Measurements from ENCODE around the gene SLC35F5. TPM values are rescaled to one million over a fixed set of nuclear protein-coding genes. Genes with fewer than 3 reads are reported as not detected.

Gene SLC35F5
- polyA plus RNA-seq, 1 donor from 2014 or later = 56.2 TPM

DNA sequence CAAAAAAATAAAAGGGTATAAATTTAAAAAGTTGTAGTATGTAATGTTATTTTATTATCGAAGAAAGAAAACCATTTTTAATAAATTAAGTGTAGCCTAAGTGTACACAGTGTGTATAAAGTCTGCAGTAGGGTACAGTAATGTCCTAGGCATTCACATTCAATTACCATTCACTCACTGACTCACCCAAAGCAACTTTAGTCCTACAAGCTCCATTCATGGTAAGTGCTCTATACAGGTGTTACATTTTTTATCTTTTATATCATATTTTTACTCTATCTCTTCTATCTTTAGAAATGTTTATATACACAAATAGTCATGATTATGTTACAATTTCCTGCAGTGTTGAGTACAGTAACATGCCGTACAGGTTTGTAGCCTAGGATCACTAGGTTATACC is 69.9 kb downstream of the SLC35F5 start:
- no peaks in the 10 kb centered on the region for H4K20me1 ChIP-seq (ENCODE audit: insufficient read depth)
- no peak overlapping the region for H3K27ac ChIP-seq (ENCODE audit: low read length)
- no peak for TF ChIP-seq RAD21 (conservative IDR thresholded peaks at IDR 0.05)
- TF ChIP-seq, protein P1, sequence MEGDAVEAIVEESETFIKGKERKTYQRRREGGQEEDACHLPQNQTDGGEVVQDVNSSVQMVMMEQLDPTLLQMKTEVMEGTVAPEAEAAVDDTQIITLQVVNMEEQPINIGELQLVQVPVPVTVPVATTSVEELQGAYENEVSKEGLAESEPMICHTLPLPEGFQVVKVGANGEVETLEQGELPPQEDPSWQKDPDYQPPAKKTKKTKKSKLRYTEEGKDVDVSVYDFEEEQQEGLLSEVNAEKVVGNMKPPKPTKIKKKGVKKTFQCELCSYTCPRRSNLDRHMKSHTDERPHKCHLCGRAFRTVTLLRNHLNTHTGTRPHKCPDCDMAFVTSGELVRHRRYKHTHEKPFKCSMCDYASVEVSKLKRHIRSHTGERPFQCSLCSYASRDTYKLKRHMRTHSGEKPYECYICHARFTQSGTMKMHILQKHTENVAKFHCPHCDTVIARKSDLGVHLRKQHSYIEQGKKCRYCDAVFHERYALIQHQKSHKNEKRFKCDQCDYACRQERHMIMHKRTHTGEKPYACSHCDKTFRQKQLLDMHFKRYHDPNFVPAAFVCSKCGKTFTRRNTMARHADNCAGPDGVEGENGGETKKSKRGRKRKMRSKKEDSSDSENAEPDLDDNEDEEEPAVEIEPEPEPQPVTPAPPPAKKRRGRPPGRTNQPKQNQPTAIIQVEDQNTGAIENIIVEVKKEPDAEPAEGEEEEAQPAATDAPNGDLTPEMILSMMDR (IDR thresholded peaks at IDR 0.05; ENCODE audit: poor library complexity, severe bottlenecking) = no peak
- TF ChIP-seq EP300 (conservative IDR thresholded peaks at IDR 0.05; ENCODE audit: poor library complexity, severe bottlenecking) = no peak
- TF ChIP-seq MXI1 (conservative IDR thresholded peaks at IDR 0.05; ENCODE audit: poor library complexity, severe bottlenecking) = no peak
- TF ChIP-seq, protein P2, sequence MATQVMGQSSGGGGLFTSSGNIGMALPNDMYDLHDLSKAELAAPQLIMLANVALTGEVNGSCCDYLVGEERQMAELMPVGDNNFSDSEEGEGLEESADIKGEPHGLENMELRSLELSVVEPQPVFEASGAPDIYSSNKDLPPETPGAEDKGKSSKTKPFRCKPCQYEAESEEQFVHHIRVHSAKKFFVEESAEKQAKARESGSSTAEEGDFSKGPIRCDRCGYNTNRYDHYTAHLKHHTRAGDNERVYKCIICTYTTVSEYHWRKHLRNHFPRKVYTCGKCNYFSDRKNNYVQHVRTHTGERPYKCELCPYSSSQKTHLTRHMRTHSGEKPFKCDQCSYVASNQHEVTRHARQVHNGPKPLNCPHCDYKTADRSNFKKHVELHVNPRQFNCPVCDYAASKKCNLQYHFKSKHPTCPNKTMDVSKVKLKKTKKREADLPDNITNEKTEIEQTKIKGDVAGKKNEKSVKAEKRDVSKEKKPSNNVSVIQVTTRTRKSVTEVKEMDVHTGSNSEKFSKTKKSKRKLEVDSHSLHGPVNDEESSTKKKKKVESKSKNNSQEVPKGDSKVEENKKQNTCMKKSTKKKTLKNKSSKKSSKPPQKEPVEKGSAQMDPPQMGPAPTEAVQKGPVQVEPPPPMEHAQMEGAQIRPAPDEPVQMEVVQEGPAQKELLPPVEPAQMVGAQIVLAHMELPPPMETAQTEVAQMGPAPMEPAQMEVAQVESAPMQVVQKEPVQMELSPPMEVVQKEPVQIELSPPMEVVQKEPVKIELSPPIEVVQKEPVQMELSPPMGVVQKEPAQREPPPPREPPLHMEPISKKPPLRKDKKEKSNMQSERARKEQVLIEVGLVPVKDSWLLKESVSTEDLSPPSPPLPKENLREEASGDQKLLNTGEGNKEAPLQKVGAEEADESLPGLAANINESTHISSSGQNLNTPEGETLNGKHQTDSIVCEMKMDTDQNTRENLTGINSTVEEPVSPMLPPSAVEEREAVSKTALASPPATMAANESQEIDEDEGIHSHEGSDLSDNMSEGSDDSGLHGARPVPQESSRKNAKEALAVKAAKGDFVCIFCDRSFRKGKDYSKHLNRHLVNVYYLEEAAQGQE (IDR thresholded peaks at IDR 0.05; ENCODE audit: borderline replicate concordance) = no peak
- no peaks in the 10 kb centered on the region for H3K79me2 ChIP-seq (replicated peaks; ENCODE audit: insufficient read depth, low read length)
- H3K9me3 ChIP-seq (ENCODE audit: low read length) = no peaks in the 10 kb centered on the region
- no peaks in the 10 kb centered on the region for H3K9me2 ChIP-seq (ENCODE audit: insufficient read depth, low read length)
- H3F3A ChIP-seq (ENCODE audit: insufficient read depth, low read length, poor library complexity, severe bottlenecking) = no peaks in the 10 kb centered on the region
- no peak overlapping the region for H3K4me2 ChIP-seq (ENCODE audit: low read length)
- H3K4me3 ChIP-seq (ENCODE audit: low read length) = no peak overlapping the region
- no peaks in the 10 kb centered on the region for H3K36me3 ChIP-seq (ENCODE audit: insufficient read depth, low read length)
- H3K9ac ChIP-seq (ENCODE audit: low read length) = no peak overlapping the region
- no peaks in the 10 kb centered on the region for H3K27me3 ChIP-seq (ENCODE audit: insufficient read depth, low read depth, low read length)
- H2AFZ ChIP-seq (ENCODE audit: low read depth, low read length) = no peak overlapping the region

DNA sequence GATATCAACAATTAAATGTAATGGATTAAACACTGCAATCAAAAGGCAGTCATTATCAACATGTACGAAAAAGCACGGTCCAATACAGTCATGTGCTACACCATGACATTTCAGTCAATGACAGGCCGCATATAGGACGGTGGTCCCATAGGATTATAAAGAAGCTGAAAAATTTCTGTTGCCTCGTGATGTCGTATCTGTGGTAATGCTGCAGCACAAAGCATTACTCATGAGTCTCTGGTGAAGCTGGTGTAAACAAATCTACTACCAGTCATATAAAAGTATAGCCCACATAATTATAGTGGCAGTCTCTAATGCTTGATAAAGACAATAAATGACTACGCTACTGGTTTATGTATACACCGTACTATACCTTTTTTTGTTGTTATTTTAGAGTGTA is 71.0 kb downstream of the SLC35F5 start:
- Histone ChIP-seq H3K9me2 (ENCODE audit: insufficient read depth, low read length) (no peaks in the 10 kb centered on the region), H4K20me1 (ENCODE audit: insufficient read depth) (no peaks in the 10 kb centered on the region), H3K27ac (ENCODE audit: low read length) (no peak overlapping the region), H3K9me3 (ENCODE audit: low read length) (no peaks in the 10 kb centered on the region), H3K9ac (ENCODE audit: low read length) (no peak overlapping the region), H3K27me3 (ENCODE audit: insufficient read depth, low read depth, low read length) (no peaks in the 10 kb centered on the region), H3K79me2 (replicated peaks; ENCODE audit: insufficient read depth, low read length) (no peaks in the 10 kb centered on the region), H3F3A (ENCODE audit: insufficient read depth, low read length, poor library complexity, severe bottlenecking) (no peaks in the 10 kb centered on the region), H3K36me3 (ENCODE audit: insufficient read depth, low read length) (no peaks in the 10 kb centered on the region), H2AFZ (ENCODE audit: low read depth, low read length) (no peak overlapping the region), H3K4me3 (ENCODE audit: low read length) (no peak overlapping the region), H3K4me2 (ENCODE audit: low read length) (no peak overlapping the region)
- TF ChIP-seq, protein P1 (IDR thresholded peaks at IDR 0.05; ENCODE audit: poor library complexity, severe bottlenecking) = no peak
- no peak for TF ChIP-seq POLR2AphosphoS5 (IDR thresholded peaks at IDR 0.05)
- no peak for TF ChIP-seq SMC3 (conservative IDR thresholded peaks at IDR 0.05; ENCODE audit: poor library complexity)
- TF ChIP-seq RAD21 (conservative IDR thresholded peaks at IDR 0.05) = no peak
- no peak for TF ChIP-seq EZH2 (IDR thresholded peaks at IDR 0.05; ENCODE audit: borderline replicate concordance, insufficient read depth, low read length, poor library complexity, severe bottlenecking)
- TF ChIP-seq EP300 (conservative IDR thresholded peaks at IDR 0.05; ENCODE audit: poor library complexity, severe bottlenecking) = no peak
- no peak for TF ChIP-seq TAF1 (IDR thresholded peaks at IDR 0.05; ENCODE audit: low read depth)
- TF ChIP-seq, protein P2 (IDR thresholded peaks at IDR 0.05; ENCODE audit: borderline replicate concordance) = no peak
- TF ChIP-seq MXI1 (conservative IDR thresholded peaks at IDR 0.05; ENCODE audit: poor library complexity, severe bottlenecking) = no peak

All from neural cell (in vitro differentiated cells).